ENCODE data around the gene TET3.

TET3 gene

GRCh38 chr2:74027496-74027895, 42.8 kb downstream of the TET3 start:
- TF ChIP-seq, protein P1, sequence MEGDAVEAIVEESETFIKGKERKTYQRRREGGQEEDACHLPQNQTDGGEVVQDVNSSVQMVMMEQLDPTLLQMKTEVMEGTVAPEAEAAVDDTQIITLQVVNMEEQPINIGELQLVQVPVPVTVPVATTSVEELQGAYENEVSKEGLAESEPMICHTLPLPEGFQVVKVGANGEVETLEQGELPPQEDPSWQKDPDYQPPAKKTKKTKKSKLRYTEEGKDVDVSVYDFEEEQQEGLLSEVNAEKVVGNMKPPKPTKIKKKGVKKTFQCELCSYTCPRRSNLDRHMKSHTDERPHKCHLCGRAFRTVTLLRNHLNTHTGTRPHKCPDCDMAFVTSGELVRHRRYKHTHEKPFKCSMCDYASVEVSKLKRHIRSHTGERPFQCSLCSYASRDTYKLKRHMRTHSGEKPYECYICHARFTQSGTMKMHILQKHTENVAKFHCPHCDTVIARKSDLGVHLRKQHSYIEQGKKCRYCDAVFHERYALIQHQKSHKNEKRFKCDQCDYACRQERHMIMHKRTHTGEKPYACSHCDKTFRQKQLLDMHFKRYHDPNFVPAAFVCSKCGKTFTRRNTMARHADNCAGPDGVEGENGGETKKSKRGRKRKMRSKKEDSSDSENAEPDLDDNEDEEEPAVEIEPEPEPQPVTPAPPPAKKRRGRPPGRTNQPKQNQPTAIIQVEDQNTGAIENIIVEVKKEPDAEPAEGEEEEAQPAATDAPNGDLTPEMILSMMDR (IDR thresholded peaks at IDR 0.05; ENCODE audit: low read depth, low read length) = no peak
- H3K4me3 ChIP-seq (ENCODE audit: low read depth, low read length) = no peak overlapping the region
- no peak for DNase-seq (ENCODE audit: low read depth, low spot score)
- in situ Hi-C loops (cut with HindIII; ENCODE audit: low sequenced_read_pairs) = no loop called here

DNA sequence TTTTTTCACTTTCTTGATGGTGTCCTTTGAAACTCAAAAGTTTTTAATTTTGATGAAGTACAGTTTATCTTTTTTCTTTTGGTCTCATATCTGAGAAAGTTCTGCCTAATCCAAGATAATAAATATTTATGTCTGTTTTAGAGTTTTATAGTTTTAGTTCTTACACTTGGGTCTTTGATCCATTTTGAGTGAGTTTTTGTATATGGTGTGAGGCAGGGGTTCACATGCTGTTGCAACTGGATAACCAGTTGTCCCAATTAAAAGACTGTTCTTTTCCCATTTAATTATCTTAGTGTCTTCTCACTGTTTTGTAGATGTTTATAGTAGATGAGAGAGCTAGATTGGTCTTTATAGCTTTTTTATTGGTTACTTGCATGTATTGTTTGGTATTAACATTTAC, 43.6 kb downstream of the TET3 start:
- TF ChIP-seq, protein P1 (IDR thresholded peaks at IDR 0.05; ENCODE audit: low read depth, low read length) = no peak
- no peak for DNase-seq (ENCODE audit: low read depth, low spot score)
- in situ Hi-C loops (cut with HindIII; ENCODE audit: low sequenced_read_pairs) = no loop called here
- no peak overlapping the region for H3K4me3 ChIP-seq (ENCODE audit: low read depth, low read length)

GRCh38 chr2:74028741-74029140, 44.0 kb downstream of the TET3 start:
- H3K4me3 ChIP-seq (ENCODE audit: low read depth, low read length) = no peak overlapping the region
- TF ChIP-seq, protein P1 (IDR thresholded peaks at IDR 0.05; ENCODE audit: low read depth, low read length) = no peak
- in situ Hi-C loops (cut with HindIII; ENCODE audit: low sequenced_read_pairs) = no loop called here
- no peak for DNase-seq (ENCODE audit: low read depth, low spot score)

DNA sequence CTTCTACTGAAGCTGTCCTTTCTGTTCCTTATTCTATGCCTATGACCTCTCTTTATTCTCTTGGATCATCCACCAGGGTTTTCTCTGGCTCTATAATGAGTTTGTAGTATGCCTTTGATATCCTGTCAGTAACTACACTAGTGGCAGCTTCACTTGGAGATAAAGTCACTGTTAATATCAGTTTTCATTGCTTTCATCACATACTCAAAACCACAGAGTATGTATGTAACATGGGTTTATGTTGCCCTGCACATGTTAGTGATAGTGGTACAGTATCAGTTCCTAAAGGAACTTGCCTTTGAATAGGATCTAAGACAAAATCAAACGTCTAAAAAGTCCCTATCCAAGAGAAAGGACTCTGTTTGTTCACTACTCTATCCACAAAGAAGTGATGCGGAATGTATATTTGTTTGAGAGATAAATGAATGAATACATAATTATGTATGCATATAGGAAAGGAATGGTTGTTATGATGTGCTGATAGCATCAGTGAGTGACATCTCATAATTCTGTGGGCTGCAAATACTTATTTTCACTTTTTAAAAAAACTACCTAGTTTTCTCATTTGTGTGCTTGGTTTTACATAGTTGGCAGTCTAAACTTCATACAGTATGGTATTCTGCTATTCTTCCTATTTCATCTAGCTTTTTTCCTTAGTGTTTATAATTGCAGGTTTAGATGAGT, 45.1 kb downstream of the TET3 start:
- DNase-seq (ENCODE audit: low read depth, low spot score) = no peak
- H3K4me3 ChIP-seq (ENCODE audit: low read depth, low read length) = no peak overlapping the region
- in situ Hi-C loops (cut with HindIII; ENCODE audit: low sequenced_read_pairs) = no loop called here
- TF ChIP-seq, protein P1 (IDR thresholded peaks at IDR 0.05; ENCODE audit: low read depth, low read length) = no peak

DNA sequence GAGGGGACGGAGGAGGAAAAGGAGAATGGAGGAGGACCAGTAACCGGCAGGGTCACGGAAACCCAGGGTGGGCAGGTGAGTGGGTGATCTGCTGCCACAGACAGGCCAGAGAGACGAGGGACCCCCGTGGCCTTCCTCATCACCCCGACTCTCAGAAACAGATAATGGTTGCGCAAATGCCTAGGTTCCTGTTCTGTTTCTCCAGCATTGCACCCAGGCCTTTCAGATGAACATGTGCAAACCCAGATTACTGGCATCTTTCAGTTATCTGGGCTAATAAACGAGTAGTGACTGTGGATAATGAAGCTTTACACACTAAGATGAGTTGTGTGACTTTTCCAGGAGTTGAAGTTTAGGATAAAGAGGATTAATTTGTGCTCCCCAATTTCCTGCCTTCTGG, 46.5 kb downstream of the TET3 start:
- no peak overlapping the region for H3K4me3 ChIP-seq (ENCODE audit: low read depth, low read length)
- TF ChIP-seq, protein P1 (IDR thresholded peaks at IDR 0.05; ENCODE audit: low read depth, low read length) = no peak
- no peak for DNase-seq (ENCODE audit: low read depth, low spot score)
- in situ Hi-C loops (cut with HindIII; ENCODE audit: low sequenced_read_pairs) = no loop called here

DNA sequence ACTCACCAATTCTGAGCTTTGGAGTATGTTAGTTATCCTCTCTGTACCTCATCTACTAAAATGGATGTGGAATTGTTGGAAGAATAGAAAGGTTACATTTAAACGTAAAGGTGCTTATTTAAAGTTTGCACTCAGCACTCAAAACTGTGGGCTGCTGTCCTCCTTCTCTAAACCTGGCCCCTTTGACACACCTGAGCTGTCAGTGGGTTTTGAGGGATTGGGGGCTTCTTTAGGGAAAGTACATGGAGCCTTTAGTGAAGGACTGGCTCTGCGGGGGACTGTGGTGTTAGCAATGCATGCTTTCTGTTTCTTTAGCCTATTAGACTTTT, 47.2 kb downstream of the TET3 start:
- no peak overlapping the region for H3K4me3 ChIP-seq (ENCODE audit: low read depth, low read length)
- in situ Hi-C loops (cut with HindIII; ENCODE audit: low sequenced_read_pairs) = no loop called here
- TF ChIP-seq, protein P1 (IDR thresholded peaks at IDR 0.05; ENCODE audit: low read depth, low read length) = no peak

GRCh38 chr2:74033375-74033774, 48.7 kb downstream of the TET3 start:
- in situ Hi-C loops (cut with HindIII; ENCODE audit: low sequenced_read_pairs) = no loop called here
- no peak for DNase-seq (ENCODE audit: low read depth, low spot score)
- H3K4me3 ChIP-seq (ENCODE audit: low read depth, low read length) = no peak overlapping the region
- TF ChIP-seq, protein P1 (IDR thresholded peaks at IDR 0.05; ENCODE audit: low read depth, low read length) = no peak

More for the DNA sequence above, 47.2 kb downstream of the TET3 start:
- DNase-seq (ENCODE audit: low read depth, low spot score) = no peak

All from astrocyte of the spinal cord (primary cell).